ENCODE results near the gene IGSF6.

Gene IGSF6

GRCh38 chr16:21618281-21618680 is 34.1 kb downstream of the IGSF6 start:
- ChIA-PET POLR2A (no interaction called here), CTCF (no interaction called here)
- TF ChIP-seq FOXA1 (IDR thresholded peaks at IDR 0.05) (no peak), SP1 (IDR thresholded peaks at IDR 0.05) (no peak), PKNOX1 (IDR thresholded peaks at IDR 0.05) (no peak), TARDBP (IDR thresholded peaks at IDR 0.05) (no peak), ZNF384 (IDR thresholded peaks at IDR 0.05) (no peak), SUZ12 (IDR thresholded peaks at IDR 0.05) (no peak), CTBP1 (IDR thresholded peaks at IDR 0.05; ENCODE audit: borderline replicate concordance) (no peak), ELF4 (IDR thresholded peaks at IDR 0.05) (no peak), NFRKB (IDR thresholded peaks at IDR 0.05) (no peak), HDGF (IDR thresholded peaks at IDR 0.05; ENCODE audit: borderline replicate concordance) (no peak), FOXK2 (IDR thresholded peaks at IDR 0.05) (no peak), LEF1 (IDR thresholded peaks at IDR 0.05; ENCODE audit: borderline replicate concordance) (no peak), ARNT (IDR thresholded peaks at IDR 0.05) (no peak), L3MBTL2 (conservative IDR thresholded peaks at IDR 0.05) (no peak), FOXM1 (IDR thresholded peaks at IDR 0.05; ENCODE audit: borderline replicate concordance) (no peak)
- no peak for DNase-seq (ENCODE audit: extremely low spot score)

- CTCF ChIA-PET, result no interaction called here
- TF ChIP-seq PKNOX1 (IDR thresholded peaks at IDR 0.05) (no peak), LEF1 (IDR thresholded peaks at IDR 0.05; ENCODE audit: borderline replicate concordance) (no peak), BHLHE40 (IDR thresholded peaks at IDR 0.05; ENCODE audit: borderline replicate concordance) (no peak)
Observed at GRCh38 chr16:21617607-21618006, 34.8 kb downstream of the IGSF6 start.

GRCh38 chr16:21614896-21615295 is 37.5 kb downstream of the IGSF6 start:
- ChIA-PET POLR2A (no interaction called here), CTCF (no interaction called here)
- TF ChIP-seq TARDBP (IDR thresholded peaks at IDR 0.05) (no peak), FOXA1 (IDR thresholded peaks at IDR 0.05) (no peak), PKNOX1 (IDR thresholded peaks at IDR 0.05) (peak; percentile 58; the same call in 1 of the 2 replicates), SP1 (IDR thresholded peaks at IDR 0.05) (no peak), ELF4 (IDR thresholded peaks at IDR 0.05) (no peak)
- no peak for DNase-seq (ENCODE audit: extremely low spot score)

More at GRCh38 chr16:21617607-21618006, 34.8 kb downstream of the IGSF6 start:
- POLR2A ChIA-PET, result no interaction called here
- no peak for DNase-seq (ENCODE audit: extremely low spot score)

DNA sequence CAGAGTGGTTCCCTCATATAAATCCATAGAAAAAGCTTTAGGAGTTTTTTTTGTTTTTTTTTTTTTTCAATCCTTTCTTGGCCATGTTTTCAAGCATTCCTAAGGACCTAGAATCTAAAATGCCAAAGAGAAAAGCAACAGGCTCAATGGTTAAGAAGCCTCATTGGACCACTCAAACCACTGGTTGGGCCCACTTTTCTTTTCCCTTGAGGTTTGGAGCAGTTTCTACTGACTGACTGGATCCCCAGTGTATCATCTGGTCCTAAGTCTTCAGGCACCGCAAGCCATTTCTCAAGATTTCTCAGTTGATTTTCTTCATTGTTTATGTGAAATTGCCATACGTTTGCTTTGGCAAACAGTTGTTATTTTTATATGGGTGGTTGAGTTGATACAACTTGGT is 38.6 kb downstream of the IGSF6 start:
- TF ChIP-seq BHLHE40 (IDR thresholded peaks at IDR 0.05; ENCODE audit: borderline replicate concordance) (no peak), LEF1 (IDR thresholded peaks at IDR 0.05; ENCODE audit: borderline replicate concordance) (no peak), FOXA1 (IDR thresholded peaks at IDR 0.05) (no peak), FOXM1 (IDR thresholded peaks at IDR 0.05; ENCODE audit: borderline replicate concordance) (no peak), ARNT (IDR thresholded peaks at IDR 0.05) (no peak), TARDBP (IDR thresholded peaks at IDR 0.05) (no peak), FOXK2 (IDR thresholded peaks at IDR 0.05) (no peak), ZNF384 (IDR thresholded peaks at IDR 0.05) (no peak), PKNOX1 (IDR thresholded peaks at IDR 0.05) (no peak), L3MBTL2 (conservative IDR thresholded peaks at IDR 0.05) (no peak), CTBP1 (IDR thresholded peaks at IDR 0.05; ENCODE audit: borderline replicate concordance) (no peak), SP1 (IDR thresholded peaks at IDR 0.05) (no peak), SUZ12 (IDR thresholded peaks at IDR 0.05) (no peak), HDGF (IDR thresholded peaks at IDR 0.05; ENCODE audit: borderline replicate concordance) (no peak), NFRKB (IDR thresholded peaks at IDR 0.05) (no peak), ELF4 (IDR thresholded peaks at IDR 0.05) (no peak)
- no peak for DNase-seq (ENCODE audit: extremely low spot score)
- CTCF ChIA-PET, result no interaction called here
- POLR2A ChIA-PET, result no interaction called here

GRCh38 chr16:21613361-21613760 is 39.0 kb downstream of the IGSF6 start:
- CTCF ChIA-PET, result no interaction called here
- POLR2A ChIA-PET, result no interaction called here

More at GRCh38 chr16:21613361-21613760, 39.0 kb downstream of the IGSF6 start:
- TF ChIP-seq PKNOX1 (IDR thresholded peaks at IDR 0.05) (no peak), ELF4 (IDR thresholded peaks at IDR 0.05) (no peak), FOXK2 (IDR thresholded peaks at IDR 0.05) (no peak), NFRKB (IDR thresholded peaks at IDR 0.05) (no peak), ARNT (IDR thresholded peaks at IDR 0.05) (no peak), FOXM1 (IDR thresholded peaks at IDR 0.05; ENCODE audit: borderline replicate concordance) (no peak), ZNF384 (IDR thresholded peaks at IDR 0.05) (no peak), LEF1 (IDR thresholded peaks at IDR 0.05; ENCODE audit: borderline replicate concordance) (no peak)
- DNase-seq (ENCODE audit: extremely low spot score), result no peak

All from HEK293T (cell line).